A549 (cell line): ENCODE results near the gene TNS2. TPM values are rescaled to one million over a fixed set of nuclear protein-coding genes. Genes with fewer than 3 reads are reported as not detected.

ENCODE experiments used
- ATAC-seq, 2 experiments: fragments of 200-7000 bp in 1 of 2; fragments of >200 bp in 1 of 2; cut with Nextera tagmentation in 1 of 2; cut with Tn5 transposase in 1 of 2; 3 replicates each; pipeline versions ENCODE4 v1.8.0 to v1.9.1; 2018 to 2020; ENCODE audit warnings: mild to moderate bottlenecking in 1 of 2, moderate library complexity in 1 of 2
- CTCF ChIA-PET: fragments of 300-600 bp; sonication (Branson Sonifier 250); formaldehyde crosslinking; extraction: SDS; loops from one replicate; lab custom pipeline; 2021; ENCODE audit warnings: antibody characterized with exemption, inconsistent platforms; lab: Yijun Ruan, JAX
- POLR2A ChIA-PET: fragments of 350-600 bp; formaldehyde crosslinking; extraction: SDS; loops from one replicate; lab custom pipeline; 2021; ENCODE audit warnings: antibody characterized with exemption, inconsistent platforms; lab: Yijun Ruan, JAX
- DNase-seq, 2 experiments: peaks; one replicate each; pipeline versions ENCODE4 v3.0.0 to v3.0.0-alpha.2; 2011 to 2016; ENCODE audit warnings: low read depth in 1 of 2, low spot score in 1 of 2
- FAIRE-seq: peaks from 2 replicates; lab custom pipeline; 2011; peaks lifted over from hg19 to GRCh38; lab: Jason Lieb, UNC
- H3K27ac ChIP-seq, 2 experiments: fragments of >200 bp; sonication (Bioruptor Twin); formaldehyde crosslinking; 3 replicates each; pipeline ENCODE4 v1.5.1; 2016 to 2017
- H3K4me1 ChIP-seq: fragments of >200 bp; sonication (Bioruptor Twin); formaldehyde crosslinking; 3 replicates; pipeline ENCODE4 v1.6.1; 2016
- H3K4me2 ChIP-seq: fragments of >200 bp; sonication (Bioruptor Twin); formaldehyde crosslinking; 3 replicates; pipeline ENCODE4 v1.6.1; 2016
- H3K4me3 ChIP-seq: fragments of >200 bp; sonication (Bioruptor Twin); formaldehyde crosslinking; 3 replicates; pipeline ENCODE4 v1.5.1; 2016
- H3K9me3 ChIP-seq: fragments of >200 bp; sonication (Bioruptor Twin); formaldehyde crosslinking; 3 replicates; pipeline ENCODE4 v1.6.1; 2016
- CEBPB ChIP-seq, 2 experiments: fragments of >200 bp in 1 of 2; sonication (Bioruptor Twin) in 1 of 2; formaldehyde crosslinking in 1 of 2; IDR thresholded peaks; 2 replicates each; pipeline ENCODE4 v1.6.1; 2012 to 2016
- CHD4 ChIP-seq: fragments of 200-600 bp; sonication (generic); IDR thresholded peaks from 2 replicates; pipeline ENCODE4 v1.6.1; 2016; ENCODE audit warnings: antibody characterized with exemption, mild to moderate bottlenecking, borderline replicate concordance
- EP300 ChIP-seq, 2 experiments: fragments of >200 bp; sonication (Bioruptor Twin); formaldehyde crosslinking; IDR thresholded peaks; 2 replicates in 1 of 2; 3 replicates in 1 of 2; pipeline ENCODE4 v1.6.1; 2016 to 2017
- ESRRA ChIP-seq: fragments of 150-350 bp; IDR thresholded peaks from 2 replicates; pipeline ENCODE4 v1.6.1; 2014; ENCODE audit warnings: mild to moderate bottlenecking, low read length, borderline replicate concordance
- FOSL2 ChIP-seq, 2 experiments: fragments of 450-650 bp in 1 of 2; fragments of >200 bp in 1 of 2; sonication (Bioruptor Twin) in 1 of 2; formaldehyde crosslinking; IDR thresholded peaks; 2 replicates each; pipeline versions ENCODE4 v1.5.0 to v1.6.1; 2016 to 2020; ENCODE audit warnings: mild to moderate bottlenecking in 1 of 2, moderate library complexity in 1 of 2
- HDAC2 ChIP-seq: fragments of 200-600 bp; sonication (generic); IDR thresholded peaks from 2 replicates; pipeline ENCODE4 v1.6.1; 2016
- HEYL ChIP-seq: fragments of 250-450 bp; sonication (Bioruptor Pico); IDR thresholded peaks from 2 replicates; pipeline ENCODE4 v1.8.0; 2021; ENCODE audit warnings: mild to moderate bottlenecking, moderate library complexity
- HOXB13 ChIP-seq: fragments of 250-450 bp; sonication (Bioruptor Pico); IDR thresholded peaks from 2 replicates; pipeline ENCODE4 v1.5.0; 2020; ENCODE audit warnings: low read depth, mild to moderate bottlenecking, moderate library complexity
- JUN ChIP-seq, 2 experiments: fragments of >200 bp; sonication (Bioruptor Twin); formaldehyde crosslinking; IDR thresholded peaks; 2 replicates in 1 of 2; 3 replicates in 1 of 2; pipeline ENCODE4 v1.6.1; 2016 to 2017
- KDM5A ChIP-seq: fragments of 200-600 bp; sonication (generic); IDR thresholded peaks from 2 replicates; pipeline ENCODE4 v1.6.1; 2016; ENCODE audit warnings: antibody characterized with exemption, mild to moderate bottlenecking
- MAZ ChIP-seq: fragments of 150-350 bp; IDR thresholded peaks from 2 replicates; pipeline ENCODE4 v1.6.1; 2014; ENCODE audit warnings: antibody characterized with exemption, low read depth, low read length, borderline replicate concordance
- MYC ChIP-seq: IDR thresholded peaks from 2 replicates; pipeline ENCODE4 v1.6.1; 2012; ENCODE audit warnings: mild to moderate bottlenecking, inconsistent platforms, low read length, improper control_type of control experiment, borderline replicate concordance
- NFE2L2 ChIP-seq: fragments of 150-350 bp; conservative IDR thresholded peaks from 2 replicates; pipeline ENCODE4 v1.6.1; 2014; ENCODE audit warnings: low read length
- NR3C1 ChIP-seq: fragments of >200 bp; sonication (Bioruptor Twin); formaldehyde crosslinking; IDR thresholded peaks from 3 replicates; pipeline ENCODE4 v1.6.1; 2017
- PHF8 ChIP-seq: fragments of 200-600 bp; sonication (generic); IDR thresholded peaks from 2 replicates; pipeline ENCODE4 v1.6.1; 2016; ENCODE audit warnings: low read depth, mild to moderate bottlenecking, antibody characterized with exemption, moderate library complexity, borderline replicate concordance
- POLR2AphosphoS2 ChIP-seq: conservative IDR thresholded peaks from 2 replicates; pipeline ENCODE4 v1.6.1; 2012; ENCODE audit warnings: low read length, improper control_type of control experiment, inconsistent platforms
- RAD21 ChIP-seq, 2 experiments: fragments of >200 bp in 1 of 2; sonication (Bioruptor Twin) in 1 of 2; formaldehyde crosslinking in 1 of 2; IDR thresholded peaks in 1 of 2; conservative IDR thresholded peaks in 1 of 2; 2 replicates in 1 of 2; 3 replicates in 1 of 2; pipeline ENCODE4 v1.6.1; 2012 to 2018; ENCODE audit warnings: inconsistent platforms in 1 of 2
- RARB ChIP-seq: fragments of 250-450 bp; sonication (Bioruptor Pico); IDR thresholded peaks from 2 replicates; pipeline ENCODE4 v1.8.0; 2021; ENCODE audit warnings: mild to moderate bottlenecking, moderate library complexity
- RFX5 ChIP-seq: fragments of 450-650 bp; IDR thresholded peaks from 2 replicates; pipeline ENCODE4 v1.7.1; 2014; ENCODE audit warnings: antibody characterized with exemption, mild to moderate bottlenecking, moderate library complexity
- SMC3 ChIP-seq: fragments of >200 bp; sonication (Bioruptor Twin); formaldehyde crosslinking; IDR thresholded peaks from 3 replicates; pipeline ENCODE4 v1.6.1; 2018; ENCODE audit warnings: inconsistent platforms
- TP53 ChIP-seq: fragments of 250-450 bp; sonication (Bioruptor Pico); IDR thresholded peaks from 2 replicates; pipeline ENCODE4 v1.5.0; 2021; ENCODE audit warnings: mild to moderate bottlenecking, moderate library complexity
- ZNF302 ChIP-seq: fragments of 250-450 bp; sonication (Bioruptor Pico); IDR thresholded peaks from 2 replicates; pipeline ENCODE4 v1.9.0; 2021; ENCODE audit warnings: inconsistent platforms, mild to moderate bottlenecking, moderate library complexity
- WGBS: methylation state at CpG from one replicate; pipeline ENCODE4 v1.1.6; 2017; ENCODE audit errors: missing lambda C conversion rate; 5-methylcytosine and 5-hydroxymethylcytosine counted together
- polyA plus RNA-seq, 4 experiments: library from polyadenylated mRNA; depleted of rRNA in 3 of 4; stranded (reverse); fragments of >200 nt; fragmentation: RNase III in 1 of 4; extraction: RNeasy Plus Mini Kit Qiagen cat#74134 plus additional on column Dnase treatment in 1 of 4; gene quantifications; 2 replicates in 3 of 4; 3 replicates in 1 of 4; pipeline ENCODE4 v1.2.3, GENCODE V29; 2011 to 2017
- TF ChIP-seq, protein P1 (sequence below): IDR thresholded peaks from 2 replicates; pipeline ENCODE4 v1.6.1; 2012
- TF ChIP-seq, protein P2 (sequence below): fragments of >200 bp; sonication (Bioruptor Twin); formaldehyde crosslinking; IDR thresholded peaks from 3 replicates; pipeline ENCODE4 v1.6.1; 2016
- TF ChIP-seq, protein P3 (sequence below): fragments of 200-600 bp; sonication (generic); IDR thresholded peaks from 2 replicates; pipeline ENCODE4 v1.6.1; 2016; ENCODE audit warnings: antibody characterized with exemption, mild to moderate bottlenecking, moderate library complexity

The TNS2 gene
- polyA plus RNA-seq, 2 of the 4 experiments (the other 2 are of a cell fraction), result 11.5 to 15.3 TPM

- TF ChIP-seq, protein P1, sequence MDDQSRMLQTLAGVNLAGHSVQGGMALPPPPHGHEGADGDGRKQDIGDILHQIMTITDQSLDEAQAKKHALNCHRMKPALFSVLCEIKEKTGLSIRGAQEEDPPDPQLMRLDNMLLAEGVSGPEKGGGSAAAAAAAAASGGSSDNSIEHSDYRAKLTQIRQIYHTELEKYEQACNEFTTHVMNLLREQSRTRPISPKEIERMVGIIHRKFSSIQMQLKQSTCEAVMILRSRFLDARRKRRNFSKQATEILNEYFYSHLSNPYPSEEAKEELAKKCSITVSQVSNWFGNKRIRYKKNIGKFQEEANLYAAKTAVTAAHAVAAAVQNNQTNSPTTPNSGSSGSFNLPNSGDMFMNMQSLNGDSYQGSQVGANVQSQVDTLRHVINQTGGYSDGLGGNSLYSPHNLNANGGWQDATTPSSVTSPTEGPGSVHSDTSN, result no peak
Measured at GRCh38 chr12:53074999-53075370, 25.1 kb downstream of the TNS2 start (continued).

DNA sequence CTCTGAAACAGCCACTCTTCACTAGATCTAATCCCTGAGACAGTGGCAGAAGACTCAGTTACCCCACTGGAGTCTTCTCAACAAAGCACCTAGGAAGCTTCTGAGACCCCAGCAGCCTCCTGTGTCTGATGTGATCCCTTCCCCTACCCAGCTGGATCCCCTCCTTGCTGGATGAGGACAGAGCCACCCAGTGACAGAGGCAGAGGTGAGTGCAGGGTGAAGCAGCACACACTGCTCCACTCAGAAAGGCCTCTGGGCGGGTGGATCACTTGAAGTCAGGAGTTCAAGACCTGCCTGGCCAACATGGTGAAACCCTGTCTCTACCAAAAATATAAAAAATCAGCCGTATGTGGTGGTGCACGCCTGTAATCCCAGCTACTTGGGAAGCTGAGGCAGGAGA, 26.6 kb downstream of the TNS2 start:
- Histone ChIP-seq H3K4me2 (no peak overlapping the region), H3K9me3 (no peaks in the 10 kb centered on the region), H3K4me3 (no peak overlapping the region), H3K4me1 (peaks cover 22% of the 10 kb centered on the region), H3K27ac (no peak overlapping the region)
- DNase-seq (no peak), FAIRE-seq (no peak), ATAC-seq (no peak)
- POLR2A ChIA-PET, result no interaction called here
- CTCF ChIA-PET, result interaction anchor here (1.3 to 45.5 kb wide), 5 partner anchors 11 to 211 kb away, joined by 4 to 1424 read pairs (median 6); partner anchors contain the start of genes IGFBP6, SOAT2, SPRYD3 and TNS2
- WGBS, result 93% methylated on average over 3 of the region's 3 CpGs
- TF ChIP-seq RAD21 (conservative IDR thresholded peaks at IDR 0.05 in 1 of 2, IDR thresholded peaks at IDR 0.05 in 1 of 2) (no peak), TP53 (CRISPR knock-in tag) (no peak), MAZ (no peak), HOXB13 (CRISPR knock-in tag) (no peak), KDM5A (no peak), ESRRA (no peak), RFX5 (no peak), CEBPB (IDR thresholded peaks at IDR 0.05) (no peak), ZNF302 (no peak), EP300 (IDR thresholded peaks at IDR 0.05) (no peak), JUN (IDR thresholded peaks at IDR 0.05) (no peak), PHF8 (no peak), POLR2AphosphoS2 (no peak), RARB (CRISPR knock-in tag) (no peak), FOSL2 (IDR thresholded peaks at IDR 0.05) (no peak), FOSL2 (CRISPR knock-in tag; IDR thresholded peaks at IDR 0.05) (no peak), NR3C1 (no peak), MYC (no peak)
- TF ChIP-seq, protein P2, sequence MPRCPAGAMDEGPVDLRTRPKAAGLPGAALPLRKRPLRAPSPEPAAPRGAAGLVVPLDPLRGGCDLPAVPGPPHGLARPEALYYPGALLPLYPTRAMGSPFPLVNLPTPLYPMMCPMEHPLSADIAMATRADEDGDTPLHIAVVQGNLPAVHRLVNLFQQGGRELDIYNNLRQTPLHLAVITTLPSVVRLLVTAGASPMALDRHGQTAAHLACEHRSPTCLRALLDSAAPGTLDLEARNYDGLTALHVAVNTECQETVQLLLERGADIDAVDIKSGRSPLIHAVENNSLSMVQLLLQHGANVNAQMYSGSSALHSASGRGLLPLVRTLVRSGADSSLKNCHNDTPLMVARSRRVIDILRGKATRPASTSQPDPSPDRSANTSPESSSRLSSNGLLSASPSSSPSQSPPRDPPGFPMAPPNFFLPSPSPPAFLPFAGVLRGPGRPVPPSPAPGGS, result no peak

- no peak for TF ChIP-seq SMC3
- no peak for TF ChIP-seq HEYL (CRISPR knock-in tag)
- no peak for TF ChIP-seq HDAC2
- TF ChIP-seq RAD21 (conservative IDR thresholded peaks at IDR 0.05 in 1 of 2, IDR thresholded peaks at IDR 0.05 in 1 of 2), result no peak
- no peak for TF ChIP-seq CHD4
- TF ChIP-seq, protein P3, sequence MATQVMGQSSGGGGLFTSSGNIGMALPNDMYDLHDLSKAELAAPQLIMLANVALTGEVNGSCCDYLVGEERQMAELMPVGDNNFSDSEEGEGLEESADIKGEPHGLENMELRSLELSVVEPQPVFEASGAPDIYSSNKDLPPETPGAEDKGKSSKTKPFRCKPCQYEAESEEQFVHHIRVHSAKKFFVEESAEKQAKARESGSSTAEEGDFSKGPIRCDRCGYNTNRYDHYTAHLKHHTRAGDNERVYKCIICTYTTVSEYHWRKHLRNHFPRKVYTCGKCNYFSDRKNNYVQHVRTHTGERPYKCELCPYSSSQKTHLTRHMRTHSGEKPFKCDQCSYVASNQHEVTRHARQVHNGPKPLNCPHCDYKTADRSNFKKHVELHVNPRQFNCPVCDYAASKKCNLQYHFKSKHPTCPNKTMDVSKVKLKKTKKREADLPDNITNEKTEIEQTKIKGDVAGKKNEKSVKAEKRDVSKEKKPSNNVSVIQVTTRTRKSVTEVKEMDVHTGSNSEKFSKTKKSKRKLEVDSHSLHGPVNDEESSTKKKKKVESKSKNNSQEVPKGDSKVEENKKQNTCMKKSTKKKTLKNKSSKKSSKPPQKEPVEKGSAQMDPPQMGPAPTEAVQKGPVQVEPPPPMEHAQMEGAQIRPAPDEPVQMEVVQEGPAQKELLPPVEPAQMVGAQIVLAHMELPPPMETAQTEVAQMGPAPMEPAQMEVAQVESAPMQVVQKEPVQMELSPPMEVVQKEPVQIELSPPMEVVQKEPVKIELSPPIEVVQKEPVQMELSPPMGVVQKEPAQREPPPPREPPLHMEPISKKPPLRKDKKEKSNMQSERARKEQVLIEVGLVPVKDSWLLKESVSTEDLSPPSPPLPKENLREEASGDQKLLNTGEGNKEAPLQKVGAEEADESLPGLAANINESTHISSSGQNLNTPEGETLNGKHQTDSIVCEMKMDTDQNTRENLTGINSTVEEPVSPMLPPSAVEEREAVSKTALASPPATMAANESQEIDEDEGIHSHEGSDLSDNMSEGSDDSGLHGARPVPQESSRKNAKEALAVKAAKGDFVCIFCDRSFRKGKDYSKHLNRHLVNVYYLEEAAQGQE, result no peak
- no peak for TF ChIP-seq HOXB13 (CRISPR knock-in tag)
- no peak for TF ChIP-seq NFE2L2
- H3K4me2 ChIP-seq, result no peak overlapping the region
- POLR2A ChIA-PET, result no interaction called here
- no peak overlapping the region for H3K27ac ChIP-seq
- no peak for FAIRE-seq
- no peak for DNase-seq
- H3K4me3 ChIP-seq, result no peak overlapping the region
- no peaks in the 10 kb centered on the region for H3K9me3 ChIP-seq
- 94% methylated on average over 8 of the region's 8 CpGs for WGBS
- no peak for ATAC-seq
- CTCF ChIA-PET, result interaction anchor here (0.7 to 45.5 kb wide), 7 partner anchors 11 to 211 kb away, joined by 3 to 1424 read pairs (median 4); partner anchors contain the start of genes IGFBP6, SOAT2, SPRYD3 and TNS2
- peaks cover 20% of the 10 kb centered on the region for H3K4me1 ChIP-seq
Measured at GRCh38 chr12:53077030-53077429, 27.2 kb downstream of the TNS2 start.
